HEK293 (cell line): ENCODE results near the gene RAE1.

ENCODE experiments used
- CTCF ChIA-PET: fragments of 350-600 bp; formaldehyde crosslinking; extraction: SDS; loops from one replicate; lab custom pipeline; 2021; ENCODE audit warnings: antibody characterized with exemption; lab: Yijun Ruan, JAX
- POLR2A ChIA-PET: fragments of 300-600 bp; formaldehyde crosslinking; extraction: SDS; loops from one replicate; lab custom pipeline; 2020; ENCODE audit warnings: antibody characterized with exemption, inconsistent platforms; lab: Yijun Ruan, JAX
- H3K27ac ChIP-seq: fragments of 200-500 bp; sonication (Bioruptor generic); 2 replicates; pipeline ENCODE4 v1.5.1; 2014; ENCODE audit warnings: low read depth, low read length, control low read depth, inconsistent platforms; ENCODE audit errors: extremely low read depth
- H3K36me3 ChIP-seq, 2 experiments: fragments of 200-500 bp in 1 of 2; sonication (Bioruptor generic) in 1 of 2; 1 replicate in 1 of 2; 2 replicates in 1 of 2; pipeline ENCODE4 v1.5.1; 2014 to 2017; ENCODE audit warnings: inconsistent platforms in 2 of 2, low read length in 2 of 2; ENCODE audit not compliant: control insufficient read depth in 2 of 2, insufficient read depth in 1 of 2
- H3K4me1 ChIP-seq: fragments of 200-500 bp; sonication (Bioruptor generic); 2 replicates; pipeline ENCODE4 v1.5.1; 2014; ENCODE audit warnings: mild to moderate bottlenecking, low read length, inconsistent platforms; ENCODE audit not compliant: control insufficient read depth, insufficient read depth
- H3K4me3 ChIP-seq: 2 replicates; pipeline ENCODE4 v1.5.1; 2011; ENCODE audit warnings: low read depth, mild to moderate bottlenecking, control low read depth, low read length, moderate library complexity
- H3K9me3 ChIP-seq: fragments of 200-500 bp; sonication (Bioruptor generic); 2 replicates; pipeline ENCODE4 v1.5.1; 2014; ENCODE audit warnings: low read depth, low read length, inconsistent platforms; ENCODE audit not compliant: control insufficient read depth, insufficient read depth
- HOXC10 ChIP-seq: sonication (generic); formaldehyde crosslinking; IDR thresholded peaks from 2 replicates; pipeline ENCODE4 v1.8.1; 2023; ENCODE audit warnings: mild to moderate bottlenecking, missing genetic modification reagents
- HOXD13 ChIP-seq: sonication (generic); formaldehyde crosslinking; IDR thresholded peaks from 2 replicates; pipeline ENCODE4 v1.8.0; 2022; ENCODE audit warnings: missing genetic modification reagents, borderline replicate concordance
- KLF1 ChIP-seq: fragments of 450-650 bp; formaldehyde crosslinking; IDR thresholded peaks from 2 replicates; pipeline ENCODE4 v1.5.1; 2016; ENCODE audit warnings: missing biosample characterization, missing genetic modification characterization
- KLF17 ChIP-seq: fragments of 450-650 bp; formaldehyde crosslinking; IDR thresholded peaks from 2 replicates; pipeline ENCODE4 v1.5.1; 2016; ENCODE audit warnings: missing biosample characterization, missing genetic modification characterization
- KLF7 ChIP-seq: fragments of 450-650 bp; formaldehyde crosslinking; IDR thresholded peaks from 2 replicates; pipeline ENCODE4 v1.5.1; 2016; ENCODE audit warnings: missing biosample characterization, missing genetic modification characterization, borderline replicate concordance
- PRDM6 ChIP-seq: fragments of 450-650 bp; formaldehyde crosslinking; IDR thresholded peaks from 2 replicates; pipeline ENCODE4 v1.5.1; 2017; ENCODE audit warnings: missing biosample characterization, missing genetic modification characterization
- WT1 ChIP-seq: fragments of 450-650 bp; formaldehyde crosslinking; IDR thresholded peaks from 2 replicates; pipeline ENCODE4 v1.5.1; 2016; ENCODE audit warnings: missing biosample characterization, missing genetic modification characterization
- ZBTB10 ChIP-seq: fragments of 450-650 bp; formaldehyde crosslinking; IDR thresholded peaks from 2 replicates; pipeline ENCODE4 v1.5.1; 2016; ENCODE audit warnings: missing biosample characterization, missing genetic modification characterization
- ZBTB11 ChIP-seq: fragments of 450-650 bp; formaldehyde crosslinking; conservative IDR thresholded peaks from 2 replicates; pipeline ENCODE4 v1.5.1; 2016; ENCODE audit warnings: low read depth, missing biosample characterization, missing genetic modification characterization
- ZBTB48 ChIP-seq: fragments of 450-650 bp; formaldehyde crosslinking; IDR thresholded peaks from 2 replicates; pipeline ENCODE4 v1.5.1; 2016; ENCODE audit warnings: missing biosample characterization, missing genetic modification characterization
- ZFHX2 ChIP-seq: fragments of 450-650 bp; formaldehyde crosslinking; conservative IDR thresholded peaks from 2 replicates; pipeline ENCODE4 v1.5.1; 2016; ENCODE audit warnings: missing biosample characterization, missing genetic modification characterization
- ZNF10 ChIP-seq: fragments of 450-650 bp; formaldehyde crosslinking; IDR thresholded peaks from 2 replicates; pipeline ENCODE4 v1.5.1; 2017; ENCODE audit warnings: missing biosample characterization, missing genetic modification characterization
- ZNF114 ChIP-seq: fragments of 450-650 bp; formaldehyde crosslinking; IDR thresholded peaks from 2 replicates; pipeline ENCODE4 v1.5.0; 2017; ENCODE audit warnings: missing biosample characterization, missing genetic modification characterization
- ZNF155 ChIP-seq: fragments of 450-650 bp; formaldehyde crosslinking; IDR thresholded peaks from 2 replicates; pipeline ENCODE4 v1.5.1; 2016; ENCODE audit warnings: missing biosample characterization, missing genetic modification characterization
- ZNF202 ChIP-seq: fragments of 450-650 bp; formaldehyde crosslinking; IDR thresholded peaks from 2 replicates; pipeline ENCODE4 v1.5.1; 2016; ENCODE audit warnings: missing biosample characterization, missing genetic modification characterization, borderline replicate concordance
- ZNF211 ChIP-seq: fragments of 450-650 bp; formaldehyde crosslinking; IDR thresholded peaks from 2 replicates; pipeline ENCODE4 v1.5.1; 2016; ENCODE audit warnings: low read depth, missing biosample characterization, missing genetic modification characterization
- ZNF221 ChIP-seq: fragments of 450-650 bp; formaldehyde crosslinking; IDR thresholded peaks from 2 replicates; pipeline ENCODE4 v1.5.1; 2017; ENCODE audit warnings: missing biosample characterization, missing genetic modification characterization, borderline replicate concordance
- ZNF223 ChIP-seq: fragments of 450-650 bp; formaldehyde crosslinking; IDR thresholded peaks from 2 replicates; pipeline ENCODE4 v1.5.1; 2016; ENCODE audit warnings: missing biosample characterization, missing genetic modification characterization
- ZNF362 ChIP-seq: fragments of 450-650 bp; formaldehyde crosslinking; IDR thresholded peaks from 2 replicates; pipeline ENCODE4 v1.5.1; 2016; ENCODE audit warnings: missing biosample characterization, missing genetic modification characterization
- ZNF426 ChIP-seq: fragments of 450-650 bp; formaldehyde crosslinking; IDR thresholded peaks from 2 replicates; pipeline ENCODE4 v1.5.1; 2017; ENCODE audit warnings: missing biosample characterization, missing genetic modification characterization, mild to moderate bottlenecking, inconsistent platforms, moderate library complexity
- ZNF561 ChIP-seq: fragments of 450-650 bp; IDR thresholded peaks from 2 replicates; pipeline ENCODE4 v1.5.1; 2018; ENCODE audit warnings: missing biosample characterization, missing genetic modification characterization, borderline replicate concordance
- ZNF596 ChIP-seq: fragments of 450-650 bp; IDR thresholded peaks from 2 replicates; pipeline ENCODE4 v1.5.0; 2018; ENCODE audit warnings: missing biosample characterization, mild to moderate bottlenecking, missing genetic modification characterization, moderate library complexity
- ZNF610 ChIP-seq: fragments of 450-650 bp; formaldehyde crosslinking; IDR thresholded peaks from 2 replicates; pipeline ENCODE4 v1.5.1; 2016; ENCODE audit warnings: missing biosample characterization, missing genetic modification characterization, borderline replicate concordance
- ZNF621 ChIP-seq: fragments of 450-650 bp; formaldehyde crosslinking; IDR thresholded peaks from 2 replicates; pipeline ENCODE4 v1.5.1; 2017; ENCODE audit warnings: missing biosample characterization, missing genetic modification characterization
- ZNF660 ChIP-seq: fragments of 450-650 bp; IDR thresholded peaks from 2 replicates; pipeline ENCODE4 v1.5.1; 2018; ENCODE audit warnings: missing biosample characterization, mild to moderate bottlenecking, missing genetic modification characterization

RAE1 gene

GRCh38 chr20:57422254-57422653 lies 71.2 kb downstream of the RAE1 start:
- H3K27ac ChIP-seq, result no peak overlapping the region
- TF ChIP-seq ZNF221 (tag by site-specific recombination) (no peak), ZBTB10 (no peak), HOXD13 (CRISPR knock-in tag) (no peak), ZBTB11 (tag by site-specific recombination) (no peak), ZNF223 (tag by site-specific recombination) (no peak), ZNF10 (tag by site-specific recombination) (no peak), ZBTB48 (tag by site-specific recombination) (no peak), KLF7 (tag by site-specific recombination) (no peak), ZNF660 (tag by site-specific recombination) (no peak), ZNF621 (no peak), ZNF610 (tag by site-specific recombination) (no peak), ZNF426 (tag by site-specific recombination) (no peak), ZNF202 (tag by site-specific recombination) (no peak), ZNF155 (no peak), ZNF362 (no peak)
- TF ChIP-seq, all 188 proteins: peak for 0
- ChIA-PET CTCF (no interaction called here), POLR2A (interaction anchor here (0.6 kb wide), 1 partner anchor 1043 kb away, joined by 4 read pairs; no protein-coding TSS in a partner anchor)
- Histone ChIP-seq H3K4me1 (no peaks in the 10 kb centered on the region), H3K36me3 (no peaks in the 10 kb centered on the region), H3K4me3 (no peak overlapping the region), H3K9me3 (no peaks in the 10 kb centered on the region)

- Histone ChIP-seq H3K27ac (no peak overlapping the region), H3K36me3 (no peaks in the 10 kb centered on the region), H3K9me3 (no peaks in the 10 kb centered on the region), H3K4me3 (no peak overlapping the region), H3K4me1 (no peaks in the 10 kb centered on the region)
- CTCF ChIA-PET, result interaction anchor here (0.6 to 0.7 kb wide), 2 partner anchors 249 to 452 kb away, joined by 3 to 4 read pairs; no protein-coding TSS in a partner anchor
- POLR2A ChIA-PET, result no interaction called here
- TF ChIP-seq ZNF596, result no peak
- no peak for TF ChIP-seq ZNF211 (tag by site-specific recombination)
- TF ChIP-seq PRDM6 (tag by site-specific recombination), result no peak
- TF ChIP-seq ZBTB48 (tag by site-specific recombination), result no peak
- peak; percentile 81; the same call in 1 of the 2 replicates for TF ChIP-seq KLF17 (tag by site-specific recombination)
- 0 out of 2 replicates have a peak, but pooled peaks have one; percentile 15 for TF ChIP-seq ZFHX2 (tag by site-specific recombination)
- TF ChIP-seq WT1 (tag by site-specific recombination), result peak; percentile 84
- TF ChIP-seq ZNF561 (tag by site-specific recombination), result no peak
- TF ChIP-seq KLF1 (tag by site-specific recombination), result peak; percentile 42; the same call in 1 of the 2 replicates
- TF ChIP-seq HOXC10 (CRISPR knock-in tag), result no peak
- no peak for TF ChIP-seq ZNF114 (tag by site-specific recombination)
Observed at GRCh38 chr20:57425150-57426013, 74.3 kb downstream of the RAE1 start.
